GM10266 (cell line): ENCODE data around the gene AFAP1.

Experiments
- DNase-seq: peaks from one replicate; pipeline ENCODE4 v3.0.0; 2012; ENCODE audit errors: extremely low spot score
- TF ChIP-seq, protein P1 (sequence below): IDR thresholded peaks from 2 replicates; pipeline ENCODE4 v1.5.1; 2012; ENCODE audit warnings: mild to moderate bottlenecking, low read depth; ENCODE audit not compliant: control insufficient read depth, insufficient read depth; ENCODE audit errors: missing control alignments

Gene AFAP1

DNA sequence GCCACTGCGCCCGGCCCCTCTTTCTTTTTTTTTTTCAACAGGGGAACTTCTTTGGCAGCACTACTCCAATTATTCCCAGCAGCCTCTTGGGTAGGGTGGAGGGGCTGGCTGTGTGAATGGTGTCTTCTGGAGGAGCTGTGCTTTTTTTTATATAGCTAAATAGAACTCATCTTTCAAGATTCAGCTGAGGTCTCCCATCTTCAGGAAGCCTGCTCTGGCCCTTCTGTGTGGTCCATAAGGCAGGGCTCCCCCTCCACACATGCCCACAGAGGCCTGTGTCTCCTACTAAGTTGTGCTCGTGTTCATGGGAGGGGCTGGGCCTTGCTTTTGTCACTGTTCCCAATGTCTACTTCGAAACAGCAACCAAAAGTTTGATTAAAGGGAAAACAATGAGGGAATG lies 116.8 kb downstream of the AFAP1 start:
- DNase-seq, result no peak
- TF ChIP-seq, protein P1, sequence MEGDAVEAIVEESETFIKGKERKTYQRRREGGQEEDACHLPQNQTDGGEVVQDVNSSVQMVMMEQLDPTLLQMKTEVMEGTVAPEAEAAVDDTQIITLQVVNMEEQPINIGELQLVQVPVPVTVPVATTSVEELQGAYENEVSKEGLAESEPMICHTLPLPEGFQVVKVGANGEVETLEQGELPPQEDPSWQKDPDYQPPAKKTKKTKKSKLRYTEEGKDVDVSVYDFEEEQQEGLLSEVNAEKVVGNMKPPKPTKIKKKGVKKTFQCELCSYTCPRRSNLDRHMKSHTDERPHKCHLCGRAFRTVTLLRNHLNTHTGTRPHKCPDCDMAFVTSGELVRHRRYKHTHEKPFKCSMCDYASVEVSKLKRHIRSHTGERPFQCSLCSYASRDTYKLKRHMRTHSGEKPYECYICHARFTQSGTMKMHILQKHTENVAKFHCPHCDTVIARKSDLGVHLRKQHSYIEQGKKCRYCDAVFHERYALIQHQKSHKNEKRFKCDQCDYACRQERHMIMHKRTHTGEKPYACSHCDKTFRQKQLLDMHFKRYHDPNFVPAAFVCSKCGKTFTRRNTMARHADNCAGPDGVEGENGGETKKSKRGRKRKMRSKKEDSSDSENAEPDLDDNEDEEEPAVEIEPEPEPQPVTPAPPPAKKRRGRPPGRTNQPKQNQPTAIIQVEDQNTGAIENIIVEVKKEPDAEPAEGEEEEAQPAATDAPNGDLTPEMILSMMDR, result no peak

DNA sequence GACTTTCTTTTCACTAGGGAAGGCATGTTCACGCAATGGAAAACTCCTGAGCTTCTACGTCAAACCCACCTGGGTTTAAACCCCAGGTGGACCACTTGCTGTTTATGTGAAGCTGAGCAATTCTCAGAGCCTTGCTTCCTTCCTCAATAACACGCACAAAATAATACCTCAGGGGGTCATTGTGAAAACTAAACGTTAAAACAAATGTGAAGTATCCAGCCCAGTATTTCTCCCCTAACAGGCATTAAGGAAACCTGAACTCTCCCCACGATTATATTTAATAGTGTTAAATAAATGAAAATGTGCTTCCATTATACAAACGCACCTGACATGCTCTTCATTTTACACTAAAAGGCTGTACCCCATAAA lies 117.5 kb downstream of the AFAP1 start:
- no peak for DNase-seq
- TF ChIP-seq, protein P1, result no peak

DNA sequence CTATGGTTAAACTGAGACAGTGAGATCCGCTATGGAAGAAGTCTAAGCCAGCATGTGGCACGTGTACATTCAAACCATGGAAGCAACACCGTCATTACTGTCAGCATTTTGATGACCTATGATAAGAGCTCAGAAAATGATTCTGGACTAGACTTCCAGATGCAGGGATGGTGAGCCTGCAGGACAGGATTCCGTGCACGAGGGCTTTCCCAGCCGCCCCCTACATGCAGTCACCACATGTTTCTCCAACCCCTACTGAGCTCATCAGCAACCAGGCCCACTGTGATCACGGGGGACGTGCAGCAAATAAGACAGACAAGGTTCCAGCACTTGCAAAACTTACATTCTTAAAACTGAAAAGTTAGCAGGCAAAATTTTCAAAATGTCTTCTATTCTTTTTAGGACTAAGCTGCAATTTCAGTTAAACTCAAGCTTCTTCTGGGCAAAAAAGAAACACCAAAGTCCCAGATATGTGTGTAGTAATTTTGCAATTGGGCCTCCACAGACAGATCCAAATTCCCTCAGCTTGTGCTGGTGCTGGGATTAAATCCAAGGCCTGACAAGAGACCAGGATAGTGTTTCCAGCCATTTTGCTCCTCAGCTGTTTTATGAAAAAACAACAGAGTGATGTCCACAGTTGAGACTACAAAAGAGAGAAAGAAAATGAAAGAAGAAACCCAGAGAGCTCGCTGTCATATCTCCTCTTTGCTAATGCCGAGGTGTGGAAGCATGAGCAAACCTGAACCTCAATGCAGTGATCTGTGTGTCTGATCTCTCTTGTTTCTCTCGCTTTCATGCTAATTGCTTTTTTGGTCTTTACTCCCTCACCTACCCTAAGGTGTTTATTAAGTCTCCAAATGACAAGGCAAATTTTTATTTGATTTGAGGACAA lies 118.2 kb downstream of the AFAP1 start:
- DNase-seq, result no peak
- TF ChIP-seq, protein P1, result no peak

DNA sequence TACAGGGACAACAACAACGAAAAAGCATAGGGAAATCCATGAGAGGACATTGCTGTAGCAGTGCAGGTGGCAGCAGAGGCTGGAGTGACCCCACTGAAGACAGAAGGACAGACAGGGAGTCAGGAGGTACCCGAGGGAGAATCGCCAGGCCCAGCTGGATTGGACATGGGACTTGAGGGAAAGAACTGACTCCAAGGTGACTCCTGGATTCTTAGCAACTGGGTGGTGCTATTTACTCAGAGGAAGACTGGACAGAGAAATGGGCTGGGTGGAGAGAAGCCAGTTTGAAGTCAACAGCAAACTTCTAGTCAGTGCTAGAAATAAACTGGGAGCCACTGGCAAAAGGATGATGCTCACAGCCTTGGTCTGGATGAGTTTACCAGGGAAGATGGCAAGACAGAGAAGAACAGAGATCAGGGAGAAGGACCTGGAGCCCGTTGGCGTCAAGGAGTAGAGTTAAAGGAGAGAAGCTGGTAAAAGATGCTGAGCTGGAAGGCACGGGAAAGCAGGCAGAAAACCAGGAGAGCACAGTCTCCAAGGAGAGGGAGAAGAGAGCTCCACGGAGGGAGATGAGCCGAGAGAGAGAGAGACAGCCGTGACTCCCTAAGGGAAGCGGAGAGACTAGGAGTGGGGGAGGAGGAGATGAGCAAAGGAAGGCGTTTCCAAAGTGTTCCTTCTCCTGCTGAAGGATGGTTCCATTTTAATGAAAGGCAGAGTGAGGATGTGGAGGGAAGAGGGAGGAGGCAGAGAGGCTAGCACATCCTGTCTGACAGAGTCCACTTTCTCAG lies 119.4 kb downstream of the AFAP1 start:
- TF ChIP-seq, protein P1, result no peak
- DNase-seq, result no peak

DNA sequence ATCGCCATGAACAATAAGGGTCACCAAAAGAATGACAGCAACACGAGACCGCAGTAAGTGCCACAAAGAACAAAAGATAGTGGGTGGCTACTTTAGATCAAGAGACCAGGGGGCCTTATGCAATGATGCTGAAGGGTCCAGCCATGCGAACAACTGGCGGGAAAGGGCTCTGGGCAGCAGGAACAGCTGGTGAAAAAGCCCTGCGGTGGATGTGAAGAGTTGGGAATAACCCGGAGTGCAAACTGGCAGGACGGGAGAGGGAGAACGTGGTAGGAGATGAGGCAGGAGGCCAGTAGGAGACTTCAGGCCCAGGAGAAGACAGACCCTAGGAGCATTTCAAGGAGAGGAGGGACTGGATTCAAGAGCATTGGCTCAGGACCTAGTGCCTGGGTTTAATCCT lies 120.2 kb downstream of the AFAP1 start:
- no peak for DNase-seq
- TF ChIP-seq, protein P1, result no peak

DNA sequence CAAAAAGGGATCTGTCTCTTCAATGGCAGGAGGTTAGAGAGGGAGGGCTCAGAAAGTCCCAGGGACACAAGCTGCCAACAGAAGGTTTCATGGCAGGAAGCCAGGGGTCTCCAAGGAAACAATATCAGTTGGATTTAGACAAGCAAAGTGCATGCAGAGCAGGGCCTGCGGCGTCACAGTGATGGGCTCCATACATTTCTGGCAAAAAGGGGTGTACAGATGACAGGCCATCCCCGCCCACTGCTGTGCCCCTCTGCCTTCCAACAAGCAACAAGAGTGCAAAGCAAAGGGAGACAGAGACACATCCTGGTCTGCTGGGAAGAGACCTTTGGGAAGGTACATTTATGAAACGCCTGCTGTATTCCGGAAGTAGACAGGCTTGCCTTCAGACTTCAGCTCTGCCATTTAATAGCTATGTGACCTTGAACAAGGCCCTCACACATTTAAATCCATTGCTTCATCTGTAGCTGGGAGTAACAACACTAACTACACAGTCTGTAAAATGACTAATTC lies 121.2 kb downstream of the AFAP1 start:
- TF ChIP-seq, protein P1, result no peak
- no peak for DNase-seq

DNA sequence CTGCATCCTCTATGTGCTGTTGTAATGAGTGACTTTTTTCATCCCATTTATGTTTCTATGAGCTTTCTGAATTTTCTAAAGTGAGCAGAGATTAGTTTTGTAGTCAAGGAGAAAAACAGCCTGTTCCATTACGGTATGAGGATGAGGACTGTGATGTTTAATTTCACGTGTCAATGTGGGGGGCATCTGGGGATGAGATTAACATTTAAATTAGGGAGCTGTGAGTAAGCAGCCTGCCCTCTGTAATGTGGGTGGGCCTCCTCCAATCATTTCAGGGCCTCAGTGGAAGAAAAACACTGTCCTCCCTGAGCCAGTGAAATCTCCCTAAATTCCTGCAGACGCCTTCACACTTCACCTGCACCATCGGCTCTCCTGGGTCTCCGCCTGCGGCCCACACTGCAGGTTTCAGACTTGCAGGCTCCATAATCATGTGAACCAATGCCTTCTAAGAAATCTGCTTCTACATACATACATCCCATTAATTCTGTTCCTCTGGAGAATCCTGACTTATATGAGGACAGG lies 121.7 kb downstream of the AFAP1 start:
- DNase-seq, result no peak
- TF ChIP-seq, protein P1, result no peak
